Measurements from ENCODE around the gene GPR35. TPM values are rescaled to one million over a fixed set of nuclear protein-coding genes. Genes with fewer than 3 reads are reported as not detected.

The GPR35 gene
- 0.40 TPM in 1 of 2 replicates, not detected in the other for total RNA-seq

- DNase-seq (ENCODE audit: low read depth in 2 of 2), result no peak
Observed at GRCh38 chr2:240624950-240625621, at the start of gene GPR35. Gene GPR35 (plus strand): TSS chr2:240625480. CDS start chr2:240629953, 4,473 bp downstream.

- no peak for DNase-seq (ENCODE audit: low read depth in 2 of 2)
Observed at GRCh38 chr2:240576036-240576435, 49.2 kb upstream of the GPR35 start.

GRCh38 chr2:240576436-240577205 is 48.7 kb upstream of the GPR35 start:
- no peak for DNase-seq (ENCODE audit: low read depth in 2 of 2)

GRCh38 chr2:240577281-240578109 is 47.8 kb upstream of the GPR35 start:
- DNase-seq (ENCODE audit: low read depth in 2 of 2), result no peak

GRCh38 chr2:240578110-240578450 is 47.2 kb upstream of the GPR35 start:
- DNase-seq (ENCODE audit: low read depth in 2 of 2), result no peak

- no peak for DNase-seq (ENCODE audit: low read depth in 2 of 2)
Observed at GRCh38 chr2:240578488-240578887, 46.8 kb upstream of the GPR35 start.

GRCh38 chr2:240579071-240579762 is 46.1 kb upstream of the GPR35 start:
- no peak for DNase-seq (ENCODE audit: low read depth in 2 of 2)

GRCh38 chr2:240579771-240580614 is 45.3 kb upstream of the GPR35 start:
- no peak for DNase-seq (ENCODE audit: low read depth in 2 of 2)

GRCh38 chr2:240581811-240582210 is 43.5 kb upstream of the GPR35 start:
- no peak for DNase-seq (ENCODE audit: low read depth in 2 of 2)

- no peak for DNase-seq (ENCODE audit: low read depth in 2 of 2)
Observed at GRCh38 chr2:240582781-240583180, 42.5 kb upstream of the GPR35 start.

GRCh38 chr2:240583774-240584173 is 41.5 kb upstream of the GPR35 start:
- DNase-seq (ENCODE audit: low read depth in 2 of 2), result no peak

- DNase-seq (ENCODE audit: low read depth in 2 of 2), result peak; percentile 43 to 68
Observed at GRCh38 chr2:240584486-240585031, 40.7 kb upstream of the GPR35 start.

GRCh38 chr2:240585101-240585500 is 40.2 kb upstream of the GPR35 start:
- no peak for DNase-seq (ENCODE audit: low read depth in 2 of 2)

- no peak for DNase-seq (ENCODE audit: low read depth in 2 of 2)
Observed at GRCh38 chr2:240585681-240586197, 39.5 kb upstream of the GPR35 start.

GRCh38 chr2:240586198-240586918 is 38.9 kb upstream of the GPR35 start, which contains the start of gene CAPN10:
Gene CAPN10 (plus strand): TSS chr2:240586734. CDS start chr2:240586912, 178 bp downstream.
- peak; percentile 96 to 97 for DNase-seq (ENCODE audit: low read depth in 2 of 2)

- peak in 1 of 2 donors; percentile 37 for DNase-seq (ENCODE audit: low read depth in 2 of 2)
Observed at GRCh38 chr2:240586919-240587800, 38.1 kb upstream of the GPR35 start.

GRCh38 chr2:240588006-240588655 is 37.1 kb upstream of the GPR35 start:
- no peak for DNase-seq (ENCODE audit: low read depth in 2 of 2)

- no peak for DNase-seq (ENCODE audit: low read depth in 2 of 2)
Observed at GRCh38 chr2:240588669-240589068, 36.6 kb upstream of the GPR35 start.

All from lung microvascular endothelial cell (primary cell).